ENCODE data around the gene LINC01488.

LINC01488 gene

DNA sequence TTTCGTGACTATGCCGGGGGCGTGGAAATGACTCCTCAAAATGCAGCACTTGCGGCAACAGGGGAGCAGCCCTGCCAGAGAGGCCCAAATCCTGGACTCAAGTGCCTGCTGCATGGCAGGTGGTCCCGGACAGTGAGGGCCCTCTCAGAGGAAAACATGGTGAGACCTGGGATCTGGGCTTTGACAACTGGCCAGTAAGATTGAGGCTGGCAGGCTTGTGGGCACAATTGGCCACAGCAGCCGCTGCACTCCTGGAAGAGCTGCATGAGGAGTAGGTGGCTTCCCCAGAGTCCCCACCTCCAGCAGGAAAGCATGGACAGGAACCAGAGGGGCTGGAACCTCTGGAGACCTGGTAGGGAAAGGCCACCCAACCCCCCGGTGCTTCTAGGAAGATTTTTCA, 13.4 kb downstream of the LINC01488 start:
- no peak for DNase-seq

DNA sequence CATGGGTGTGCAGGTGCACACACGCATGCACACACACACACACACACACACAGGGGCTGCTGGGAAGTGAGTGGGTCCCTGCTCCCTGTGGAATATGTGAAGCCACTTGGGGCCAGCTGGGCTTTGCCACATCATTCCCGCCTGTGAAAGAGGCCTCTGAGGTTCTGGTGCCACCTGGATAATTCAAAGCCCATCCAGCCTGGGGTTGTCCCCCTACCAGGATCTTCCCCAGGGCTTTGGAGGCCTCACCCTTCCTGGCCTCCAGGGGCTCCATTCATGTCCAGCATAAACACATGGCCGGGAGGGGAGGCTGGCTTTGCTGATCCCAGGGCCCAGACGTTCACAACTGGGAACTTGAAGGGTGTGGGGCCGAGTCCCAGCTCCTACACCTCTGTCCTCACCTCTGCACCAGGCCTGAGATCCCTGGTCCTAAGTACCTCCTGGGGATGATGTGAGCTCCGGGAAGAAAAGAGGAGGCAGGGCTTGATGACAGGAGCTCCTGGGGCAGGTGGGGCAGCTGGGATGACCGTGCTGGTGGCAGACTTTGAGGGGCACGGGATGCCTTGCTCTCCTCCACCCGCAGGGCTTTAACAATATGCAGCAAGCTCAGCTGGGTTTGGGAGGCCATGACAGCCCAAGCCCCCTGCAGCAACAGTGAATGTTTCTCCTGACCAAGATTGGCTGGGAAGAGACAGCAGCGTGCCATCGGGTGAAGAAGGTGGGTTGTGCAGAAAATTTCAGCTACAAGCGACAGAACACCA, 14.2 kb downstream of the LINC01488 start:
- DNase-seq: no peak

DNA sequence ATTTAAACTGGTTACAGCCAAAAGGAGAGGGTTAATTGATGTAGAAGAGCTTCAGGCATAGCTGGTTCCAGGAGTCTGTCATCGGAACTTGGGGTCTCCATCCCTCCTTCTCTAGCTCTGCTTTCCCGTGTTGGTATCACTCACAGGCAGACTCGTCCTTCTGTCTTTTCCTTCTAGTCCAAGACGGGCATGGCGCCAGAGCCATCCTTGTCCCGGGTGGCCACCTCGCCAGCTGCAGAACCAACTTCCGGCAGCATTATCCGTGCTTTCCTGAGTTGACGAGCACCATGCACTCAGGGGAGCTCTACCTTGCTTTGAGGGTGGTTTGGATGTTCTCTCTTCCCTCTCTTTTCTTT, 14.7 kb downstream of the LINC01488 start:
- DNase-seq: no peak

DNA sequence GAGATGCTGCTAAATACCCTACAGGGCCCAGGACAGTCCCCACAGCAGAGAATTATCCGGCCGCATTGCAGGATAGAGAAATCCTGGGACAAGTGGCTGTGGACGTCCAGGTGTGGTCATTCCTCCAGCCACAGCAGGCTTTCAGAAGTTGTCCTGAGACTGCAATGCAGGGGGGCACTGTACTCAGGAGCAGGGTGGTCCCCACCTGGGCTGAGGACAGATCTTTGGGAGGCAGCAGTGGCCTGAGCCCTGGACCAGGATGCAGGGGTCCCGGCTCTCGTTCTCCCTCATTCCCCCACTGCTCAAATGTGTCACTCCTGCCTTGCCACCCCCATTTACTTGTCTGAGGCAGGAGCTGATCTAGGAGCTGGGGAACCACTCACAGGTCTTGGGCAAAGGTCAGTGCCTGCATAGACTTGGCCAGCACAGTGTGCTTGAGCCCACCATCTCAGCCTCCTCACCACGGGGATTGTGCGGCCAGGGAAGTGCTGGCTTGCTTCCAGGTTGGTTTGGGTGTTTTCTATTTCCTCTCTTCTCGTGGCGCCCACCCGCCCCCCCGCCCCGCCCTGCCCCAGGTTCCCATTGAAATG, 15.3 kb downstream of the LINC01488 start:
- no peak for DNase-seq

DNA sequence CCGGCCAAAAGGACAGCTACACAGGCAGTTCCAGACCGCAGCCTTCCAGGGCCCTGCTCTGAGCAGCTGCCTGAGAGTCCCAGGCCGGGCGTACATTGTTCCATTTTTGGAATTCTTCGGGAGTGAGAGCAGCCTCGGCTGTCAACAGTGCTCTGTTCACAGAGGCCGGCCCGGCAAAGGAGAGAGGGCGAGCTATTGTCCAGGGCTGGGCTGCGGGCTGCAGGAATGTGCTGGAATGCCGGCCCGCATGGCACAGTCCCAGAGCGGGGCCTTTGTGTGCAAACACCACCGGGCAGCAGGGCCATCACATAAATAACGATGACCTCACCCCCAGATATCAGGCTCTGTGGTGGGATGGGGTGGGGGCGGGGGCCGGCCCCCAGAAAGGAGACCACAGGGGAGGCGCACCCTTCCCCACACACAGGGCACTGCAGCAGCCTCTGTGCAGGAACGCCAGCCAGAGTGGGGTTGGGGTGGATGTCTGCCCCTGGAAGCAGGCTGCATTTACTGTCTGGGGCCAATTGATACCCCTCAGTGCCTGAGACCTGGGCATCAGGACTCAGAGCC, 15.8 kb downstream of the LINC01488 start:
- DNase-seq: no peak

DNA sequence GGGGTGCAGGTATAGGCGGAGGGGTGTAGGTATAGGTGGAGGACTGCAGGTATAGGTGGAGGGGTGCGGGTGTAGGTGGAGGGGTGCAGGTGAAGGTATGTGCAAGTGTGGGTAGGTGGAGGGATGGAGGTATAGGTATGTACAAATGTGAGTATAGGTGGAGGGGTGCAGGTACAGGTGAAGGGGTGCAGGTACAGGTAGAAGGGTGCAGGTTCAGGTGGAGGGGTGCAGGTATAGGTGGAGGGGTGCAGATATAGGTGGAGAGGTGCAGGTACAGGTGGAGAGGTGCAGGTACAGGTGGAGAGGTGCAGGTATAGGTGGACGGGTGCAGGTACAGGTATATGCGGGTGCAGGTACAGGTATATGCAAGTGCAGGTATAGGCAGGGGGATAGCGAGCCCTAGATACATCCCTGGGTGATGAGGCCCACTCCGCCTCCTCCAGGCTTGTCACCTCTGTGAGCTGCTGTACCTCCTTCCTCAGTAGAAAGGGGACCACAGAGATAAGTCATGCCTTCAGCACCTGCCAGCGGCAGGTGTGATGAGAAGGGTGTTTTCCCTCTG, 17.2 kb downstream of the LINC01488 start:
- DNase-seq: no peak

GRCh38 chr11:69499186-69499917, 17.9 kb downstream of the LINC01488 start:
- no peak for DNase-seq

DNA sequence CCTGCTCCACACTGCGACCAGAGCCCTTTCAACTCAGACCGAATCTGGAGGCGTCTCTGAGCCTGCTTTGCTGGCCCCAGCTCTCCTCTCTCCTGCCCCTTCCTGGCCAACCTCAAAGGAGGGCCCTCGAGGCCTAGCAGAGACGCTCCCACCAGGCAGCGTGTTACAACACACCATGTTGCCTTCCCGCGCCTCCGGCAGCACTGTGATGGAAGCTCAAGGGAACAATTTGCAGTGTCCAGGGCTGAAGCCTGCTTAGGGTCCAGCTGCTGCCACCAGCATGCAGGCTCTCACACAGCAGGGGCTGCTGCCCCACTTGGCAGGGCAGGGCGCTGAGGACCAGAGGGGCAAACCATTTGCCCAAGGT, 18.4 kb downstream of the LINC01488 start:
- no peak for DNase-seq

- DNase-seq: no peak
Measured at GRCh38 chr11:69500285-69501120, 19.0 kb downstream of the LINC01488 start.

- no peak for DNase-seq
Measured at GRCh38 chr11:69501121-69501489, 19.6 kb downstream of the LINC01488 start.

- no peak for DNase-seq
Measured at GRCh38 chr11:69501891-69502860, 20.7 kb downstream of the LINC01488 start.

DNA sequence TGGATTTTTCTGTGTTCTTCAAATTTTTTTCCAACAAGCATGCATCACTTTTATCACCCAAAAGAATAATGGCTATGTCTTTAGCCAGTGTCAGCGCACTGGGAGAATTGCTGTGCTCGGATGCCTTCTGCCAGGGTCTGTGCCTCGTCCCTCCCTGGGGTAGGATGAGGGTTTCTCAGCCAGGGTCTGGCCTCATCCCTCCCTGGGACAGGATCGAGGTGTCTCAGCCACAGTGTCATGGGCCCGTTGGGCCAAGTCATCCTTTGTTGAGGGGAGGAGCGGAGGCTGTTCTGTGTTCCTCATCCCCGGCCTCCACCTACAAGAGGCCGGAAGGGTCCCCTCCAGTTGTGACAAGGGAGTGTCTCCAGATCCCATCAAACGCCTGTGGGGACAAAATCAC, 22.7 kb downstream of the LINC01488 start:
- no peak for DNase-seq

DNA sequence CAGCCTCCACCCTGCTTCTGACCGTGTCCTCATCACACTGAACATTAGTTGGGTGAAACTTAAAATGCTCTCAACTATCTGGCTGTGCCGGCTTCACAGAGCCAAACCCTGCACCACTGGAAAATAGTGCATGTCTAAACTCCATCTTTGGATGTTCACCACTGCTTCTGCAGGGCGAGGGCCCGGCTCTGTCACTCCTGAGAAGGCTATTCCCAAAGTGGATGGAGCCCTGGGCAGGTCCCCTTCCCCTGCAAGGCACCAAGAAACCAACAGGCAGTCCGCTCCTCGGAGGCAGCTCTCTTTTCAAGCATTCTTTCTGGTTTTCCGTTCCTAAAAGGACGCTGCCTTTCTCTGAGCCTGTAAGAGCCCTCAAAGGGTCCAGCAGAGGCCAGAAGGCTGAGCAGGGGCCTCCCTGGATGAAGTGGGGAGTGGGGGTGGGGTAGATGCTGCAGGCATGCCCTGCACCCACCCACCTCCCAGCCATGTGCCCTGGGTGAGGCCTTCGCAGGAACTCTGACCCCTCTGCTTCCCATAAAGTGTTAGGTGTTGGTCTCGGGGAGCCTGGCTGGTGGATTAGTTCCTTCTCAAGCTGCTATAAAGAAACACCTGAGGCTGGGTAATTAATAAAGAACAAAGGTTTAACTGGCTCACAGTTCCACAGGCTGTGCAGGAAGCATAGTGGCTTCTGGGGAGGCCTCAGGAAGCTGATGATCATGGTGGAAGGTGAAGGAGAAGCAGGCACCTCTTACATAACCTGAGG, 23.3 kb downstream of the LINC01488 start:
- no peak for DNase-seq

- DNase-seq: no peak
Measured at GRCh38 chr11:69508974-69509373, 27.5 kb downstream of the LINC01488 start.

- no peak for DNase-seq
Measured at GRCh38 chr11:69509381-69509780, 27.9 kb downstream of the LINC01488 start.

DNA sequence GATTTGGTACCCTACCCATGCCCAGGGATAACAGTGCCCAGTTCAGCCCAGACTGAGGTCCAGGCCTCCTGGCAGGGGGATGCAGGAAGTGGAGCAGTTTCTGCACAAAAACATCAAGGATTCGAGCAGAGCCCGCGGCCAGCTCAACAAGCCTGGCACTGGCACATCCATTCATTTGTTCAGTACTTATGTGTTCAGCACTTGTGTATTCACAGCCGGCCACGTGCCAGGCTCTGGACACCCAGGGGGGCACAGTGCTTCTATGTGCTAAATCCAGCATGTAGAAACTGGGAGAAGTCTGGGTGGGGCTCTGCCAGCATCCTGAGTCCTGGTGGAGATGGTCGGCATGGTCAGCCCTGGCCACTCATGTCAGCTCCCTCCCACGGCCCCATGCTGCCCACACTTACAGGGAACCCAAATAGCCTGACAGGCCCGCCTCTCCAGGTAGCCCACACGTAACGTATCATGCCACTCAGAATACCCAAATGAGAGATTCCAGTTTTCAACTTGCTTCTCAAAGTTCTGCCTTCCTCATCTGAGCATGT, 28.5 kb downstream of the LINC01488 start:
- DNase-seq: no peak

DNA sequence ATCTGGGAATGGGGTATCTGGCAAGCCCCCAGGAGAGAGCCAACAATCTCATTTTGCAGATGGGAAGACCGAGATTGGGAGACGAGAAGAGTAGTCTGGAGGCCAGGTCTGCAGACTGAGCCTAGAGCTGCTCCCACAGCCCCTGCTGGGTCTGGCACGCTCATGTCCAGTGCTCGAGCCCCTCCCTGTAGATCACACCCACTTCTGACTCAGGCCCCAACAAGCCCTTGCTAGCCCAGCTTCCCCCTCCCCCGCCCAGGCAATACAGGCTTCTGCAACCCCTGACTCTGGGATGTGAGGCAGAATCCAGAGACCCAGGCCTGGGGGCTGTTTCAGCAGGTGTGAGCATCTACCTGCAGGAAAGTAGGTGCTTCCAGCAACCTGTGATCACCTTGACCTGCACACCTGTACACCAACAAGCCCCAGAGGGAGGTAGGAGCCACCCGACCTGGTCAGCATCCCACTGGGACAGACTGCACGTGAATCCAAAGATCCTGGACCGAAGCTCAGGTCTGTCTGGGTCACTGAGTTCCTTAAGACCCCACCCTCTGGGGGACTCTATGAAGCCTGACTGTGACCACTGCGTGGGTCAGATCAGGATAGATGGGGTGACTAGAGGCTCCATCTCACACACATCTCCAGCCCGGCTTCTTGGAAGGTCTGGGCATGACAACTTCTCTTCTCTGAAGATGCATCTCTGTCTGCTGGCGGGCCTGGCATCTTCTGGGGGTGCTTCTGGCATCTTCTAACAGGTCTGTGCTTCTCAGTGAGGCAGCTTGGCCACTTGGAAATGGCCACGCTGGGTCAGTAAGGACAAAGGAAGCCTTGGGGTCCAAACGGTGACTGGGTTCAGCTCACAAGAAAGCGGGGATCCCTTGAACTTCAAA, 29.3 kb downstream of the LINC01488 start:
- no peak for DNase-seq

DNA sequence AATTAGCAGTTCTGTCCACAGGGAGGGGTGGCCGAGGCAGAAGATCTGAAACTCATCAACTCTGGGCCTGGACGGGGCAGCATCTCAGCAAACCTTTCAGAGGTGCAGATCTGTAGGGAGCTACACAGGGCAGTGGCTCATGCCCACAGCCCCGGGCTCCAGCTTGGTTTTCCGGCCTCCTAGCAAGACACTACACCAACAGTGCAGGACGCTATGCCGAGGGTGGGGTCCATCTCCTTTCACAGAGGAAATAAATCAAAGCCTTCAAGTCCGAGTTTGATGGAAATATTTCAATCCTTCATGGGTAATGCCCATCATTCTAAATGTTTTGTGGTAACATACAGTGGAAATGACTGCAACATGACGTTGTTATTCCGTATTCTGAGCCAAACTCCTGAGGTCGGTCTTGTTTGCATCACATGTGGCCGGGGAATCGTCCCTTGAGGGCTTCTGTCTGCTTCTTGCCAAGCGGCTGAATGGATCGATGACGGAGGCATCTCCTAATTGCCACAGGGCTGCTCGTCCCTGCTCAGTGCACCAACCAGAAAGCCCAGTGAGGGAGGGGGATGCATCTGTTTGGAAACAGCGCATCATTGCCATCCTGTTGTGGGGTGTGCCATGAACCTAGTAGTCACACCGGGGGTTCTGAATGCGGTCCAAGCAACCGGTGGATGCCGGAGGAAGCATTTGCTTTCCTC, 30.0 kb downstream of the LINC01488 start:
- DNase-seq: no peak

DNA sequence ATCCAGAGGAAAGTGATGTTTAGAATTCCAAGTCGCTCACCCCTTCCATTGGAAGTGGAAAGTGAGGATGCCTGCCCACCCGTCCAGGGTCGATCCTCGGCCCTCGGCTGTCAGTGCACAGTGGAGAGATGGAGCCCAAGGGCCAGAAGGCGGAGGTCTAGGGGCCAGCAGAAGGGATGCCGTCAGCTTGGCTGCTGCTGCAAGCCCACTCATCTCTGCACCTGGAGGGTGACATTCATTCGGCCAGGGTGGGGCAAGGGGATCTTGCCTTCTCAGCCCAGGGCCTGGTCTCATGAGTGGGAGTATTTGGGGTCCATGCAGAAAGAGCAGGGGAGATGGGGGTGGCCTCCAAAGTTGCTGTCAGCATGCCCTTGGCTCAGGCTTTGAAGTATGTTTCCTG, 30.7 kb downstream of the LINC01488 start:
- DNase-seq: no peak
